ENCODE results near the gene MMP25. TPM values are rescaled to one million over a fixed set of nuclear protein-coding genes. Genes with fewer than 3 reads are reported as not detected.
"Not testable (repeated sequence)": the region's sequence is repeated elsewhere in the genome, so short reads cannot be mapped to it uniquely, and the experiment has no call there.

The MMP25 gene
- total RNA-seq, 1 experiment from 2014 or later: 0.03 TPM

DNA sequence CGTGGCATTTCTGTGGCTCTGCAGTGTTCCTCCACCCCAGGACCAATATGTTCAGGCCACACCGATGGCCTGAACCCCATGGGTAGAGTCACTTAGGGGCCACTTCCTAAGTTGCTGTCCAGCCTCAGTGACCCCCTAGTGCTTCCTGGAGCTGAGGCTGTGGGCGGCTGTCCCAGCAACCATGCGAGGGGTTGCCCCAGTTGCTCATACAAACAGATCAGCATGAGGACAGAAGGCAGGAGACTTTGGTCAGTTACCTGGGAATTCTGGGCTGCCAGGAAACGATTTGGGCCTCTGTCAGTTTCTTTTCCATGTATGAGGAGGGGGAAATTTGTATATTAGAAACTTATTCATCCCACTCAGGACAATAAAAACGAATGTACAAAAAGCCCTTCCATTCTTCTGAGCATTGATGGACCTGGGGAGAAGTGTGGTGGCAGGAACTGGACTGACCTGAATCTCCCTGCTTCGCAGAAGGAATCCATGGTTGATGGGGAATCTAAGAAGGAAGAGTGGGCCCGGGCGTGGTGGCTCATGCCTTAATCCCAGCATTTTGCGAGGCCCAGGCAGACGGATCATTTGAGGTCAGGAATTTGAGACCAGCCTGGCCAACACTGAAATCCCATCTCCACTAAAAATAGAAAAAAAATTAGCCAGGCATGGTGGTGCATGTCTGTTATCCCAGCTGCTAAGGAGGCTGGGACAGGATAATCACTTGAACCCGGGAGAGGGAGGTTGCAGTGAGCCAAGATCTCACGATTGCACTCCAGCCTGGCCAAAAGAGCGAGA lies 14.2 kb downstream of the MMP25 start:
- in situ Hi-C loops (cut with HindIII; ENCODE audit: low pct_unique_long_range_greater_than_20kb, low sequenced_read_pairs): no loop called here
- DNase-seq (ENCODE audit: low read depth, low spot score): no peak

DNA sequence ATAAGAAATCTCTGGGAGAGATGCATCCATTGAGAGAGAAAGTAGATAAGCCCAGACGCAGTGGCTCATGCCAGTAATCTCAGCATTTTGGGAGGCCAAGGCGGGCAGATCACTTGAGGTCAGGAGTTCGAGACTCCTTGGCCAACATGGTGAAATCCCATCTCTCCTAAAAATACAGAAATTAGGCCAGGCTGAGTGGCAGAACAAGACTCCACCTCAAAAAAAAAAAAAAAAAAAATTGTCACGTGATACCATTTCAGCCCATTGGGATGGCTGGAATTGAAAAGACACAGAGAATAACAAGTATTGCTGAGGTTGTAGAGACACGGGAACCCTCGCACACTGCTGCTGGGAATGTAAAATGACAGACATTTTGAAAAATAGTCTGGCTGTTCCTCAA lies 16.2 kb downstream of the MMP25 start:
- in situ Hi-C loops (cut with HindIII; ENCODE audit: low pct_unique_long_range_greater_than_20kb, low sequenced_read_pairs): no loop called here
- DNase-seq (ENCODE audit: low read depth, low spot score): no peak

DNA sequence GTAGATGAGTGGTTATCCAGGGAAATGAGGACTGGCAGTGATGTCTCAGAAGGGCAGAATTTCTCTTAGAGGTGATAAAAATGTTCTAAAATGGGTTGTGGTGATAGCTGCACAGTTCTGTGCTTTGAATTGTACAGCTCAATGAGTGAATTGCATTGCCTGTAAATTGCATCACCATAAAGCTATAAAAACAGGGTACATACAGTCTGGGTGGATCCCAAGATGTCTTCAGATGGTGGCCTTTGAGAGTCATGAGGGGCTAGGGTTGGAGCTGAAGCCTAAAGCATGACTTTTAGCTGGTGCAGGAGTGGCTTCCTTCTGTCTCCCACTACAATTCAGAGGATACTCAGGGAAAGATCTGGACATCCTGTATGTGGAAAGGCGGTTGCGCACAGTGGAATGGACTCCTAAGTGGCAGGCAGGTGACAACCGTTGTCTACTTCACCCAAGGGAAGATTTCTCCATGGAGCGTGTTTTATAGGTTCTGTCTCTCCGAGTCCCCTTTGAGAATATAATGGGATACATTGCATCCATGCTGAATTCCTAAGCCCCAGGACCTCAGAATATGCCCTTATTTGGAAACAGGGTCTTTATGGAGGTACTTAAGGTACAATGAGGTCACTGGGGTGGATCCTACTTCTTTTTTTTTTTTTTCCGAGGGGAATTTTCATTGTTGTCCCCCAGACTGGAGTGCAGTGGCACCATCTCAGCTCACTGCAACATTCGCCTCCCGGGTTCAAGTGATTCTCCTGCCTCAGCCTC lies 17.4 kb downstream of the MMP25 start:
- in situ Hi-C loops (cut with HindIII; ENCODE audit: low pct_unique_long_range_greater_than_20kb, low sequenced_read_pairs): no loop called here
- DNase-seq (ENCODE audit: low read depth, low spot score): no peak

DNA sequence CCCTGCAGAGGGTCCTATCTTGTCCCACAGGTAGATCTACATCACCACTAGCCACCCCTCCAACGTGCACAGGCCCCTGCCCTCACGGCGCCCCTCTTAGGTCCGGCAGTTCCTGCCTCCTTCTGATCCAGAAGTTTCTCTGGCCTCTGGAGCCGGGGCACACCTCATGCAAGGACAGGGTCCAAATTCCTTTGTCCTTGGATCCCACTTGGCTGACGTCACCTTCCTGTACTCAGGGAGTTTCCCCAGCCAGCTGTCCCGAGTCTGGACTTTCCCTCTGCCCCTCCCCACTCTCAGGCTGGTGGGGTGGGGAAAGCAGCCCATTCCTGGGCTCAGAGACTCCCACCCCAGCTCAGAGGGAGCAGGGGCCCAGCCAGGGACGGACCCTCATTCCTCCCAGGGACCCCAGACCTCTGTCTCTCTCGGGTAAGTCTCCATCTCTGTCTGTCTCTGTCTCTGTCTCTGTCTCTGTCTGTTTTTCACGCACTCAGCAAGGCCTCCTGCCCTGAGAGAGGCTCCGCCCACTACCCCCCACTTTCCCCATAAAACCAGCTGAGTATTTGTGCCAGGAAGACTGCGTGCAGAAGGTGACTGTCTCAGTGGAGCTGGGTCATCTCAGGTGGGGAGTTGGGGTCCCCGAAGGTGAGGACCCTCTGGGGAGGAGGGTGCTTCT lies 18.8 kb downstream of the MMP25 start, which contains the start of gene IL32:
Gene IL32, plus strand, starts transcription at position 572 of the 673 bp plus-strand sequence. CDS start 172 bp downstream, outside the sequence.
- no peak for DNase-seq (ENCODE audit: low read depth, low spot score)
- in situ Hi-C loops (cut with HindIII; ENCODE audit: low pct_unique_long_range_greater_than_20kb, low sequenced_read_pairs): no loop called here

DNA sequence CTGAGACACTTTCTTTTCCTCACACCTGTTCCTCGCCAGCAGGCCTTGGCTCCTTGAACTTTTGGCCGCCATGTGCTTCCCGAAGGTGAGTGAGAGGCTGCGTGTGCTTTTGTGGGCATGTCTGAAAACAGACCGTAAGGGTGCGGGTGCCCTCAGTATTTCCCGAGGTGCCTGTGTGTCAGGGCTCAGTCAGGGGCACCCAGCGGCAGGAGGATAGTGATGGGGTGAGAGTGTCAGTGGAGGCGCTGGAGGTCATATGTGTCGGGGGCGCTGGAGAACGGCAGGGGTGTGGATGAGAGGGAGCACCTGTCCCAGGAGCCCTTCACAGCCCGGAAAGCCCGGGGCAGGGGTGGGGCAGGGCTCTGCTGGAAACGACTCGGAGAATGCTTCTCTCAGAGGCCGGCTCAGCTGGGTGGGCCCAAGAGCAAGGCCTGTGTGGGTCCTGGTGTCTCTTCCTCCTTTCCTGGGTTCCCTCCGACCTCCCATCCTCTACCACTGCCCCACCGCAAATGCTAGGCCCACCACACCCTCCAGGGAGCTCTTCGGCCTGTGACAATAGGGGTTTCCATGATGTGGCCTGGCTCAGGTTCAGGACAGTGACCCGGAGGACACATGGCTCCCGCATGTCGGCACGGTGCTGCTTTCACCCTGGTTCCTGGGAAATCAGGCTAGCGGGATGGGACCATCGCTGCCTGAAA lies 19.5 kb downstream of the MMP25 start:
- in situ Hi-C loops (cut with HindIII; ENCODE audit: low pct_unique_long_range_greater_than_20kb, low sequenced_read_pairs): no loop called here
- no peak for DNase-seq (ENCODE audit: low read depth, low spot score)

DNA sequence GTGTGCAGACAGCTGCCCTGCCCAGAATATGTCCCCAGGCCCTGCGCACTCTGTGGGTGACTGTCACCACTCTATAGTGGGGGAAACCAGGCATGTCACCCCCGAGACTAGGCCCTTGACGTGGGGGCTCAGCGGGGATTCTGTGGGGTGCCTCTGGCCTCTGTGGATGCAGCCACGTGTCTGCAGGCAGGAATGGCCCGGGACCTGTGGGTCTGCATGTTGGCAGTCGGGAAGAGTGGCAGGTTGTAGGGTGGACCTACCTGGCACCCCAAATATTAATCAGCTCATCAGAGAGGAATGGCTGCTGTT lies 20.0 kb downstream of the MMP25 start:
- in situ Hi-C loops (cut with HindIII; ENCODE audit: low pct_unique_long_range_greater_than_20kb, low sequenced_read_pairs): no loop called here
- no peak for DNase-seq (ENCODE audit: low read depth, low spot score)

DNA sequence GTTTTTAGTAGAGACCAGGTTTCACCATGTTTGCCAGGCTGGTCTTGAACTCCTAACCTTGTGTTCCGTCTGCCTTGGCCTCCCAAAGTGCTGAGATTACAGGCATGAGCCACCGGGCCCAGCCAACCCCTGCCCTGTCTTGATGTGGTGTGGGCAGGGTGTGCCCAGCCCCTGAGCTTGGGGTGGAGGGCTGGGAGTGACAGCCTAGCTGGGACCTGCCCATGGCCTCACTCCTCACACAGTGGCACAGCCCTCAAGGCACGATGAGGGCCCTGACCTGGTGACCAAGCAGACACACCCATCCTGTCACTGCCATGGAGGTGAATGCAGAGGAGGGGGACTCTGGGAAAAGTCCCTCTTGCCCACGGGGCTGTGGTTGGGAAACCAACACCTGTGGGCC lies 22.1 kb downstream of the MMP25 start:
- in situ Hi-C loops (cut with HindIII; ENCODE audit: low pct_unique_long_range_greater_than_20kb, low sequenced_read_pairs): no loop called here
- DNase-seq (ENCODE audit: low read depth, low spot score): no peak

DNA sequence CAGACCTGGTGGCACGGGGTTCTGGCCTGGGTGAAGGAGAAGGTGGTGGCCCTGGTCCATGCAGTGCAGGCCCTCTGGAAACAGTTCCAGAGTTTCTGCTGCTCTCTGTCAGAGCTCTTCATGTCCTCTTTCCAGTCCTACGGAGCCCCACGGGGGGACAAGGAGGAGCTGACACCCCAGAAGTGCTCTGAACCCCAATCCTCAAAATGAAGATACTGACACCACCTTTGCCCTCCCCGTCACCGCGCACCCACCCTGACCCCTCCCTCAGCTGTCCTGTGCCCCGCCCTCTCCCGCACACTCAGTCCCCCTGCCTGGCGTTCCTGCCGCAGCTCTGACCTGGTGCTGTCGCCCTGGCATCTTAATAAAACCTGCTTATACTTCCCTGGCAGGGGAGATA lies 22.8 kb downstream of the MMP25 start:
- in situ Hi-C loops (cut with HindIII; ENCODE audit: low pct_unique_long_range_greater_than_20kb, low sequenced_read_pairs); DNase-seq (ENCODE audit: low read depth, low spot score): not testable (repeated sequence)

DNA sequence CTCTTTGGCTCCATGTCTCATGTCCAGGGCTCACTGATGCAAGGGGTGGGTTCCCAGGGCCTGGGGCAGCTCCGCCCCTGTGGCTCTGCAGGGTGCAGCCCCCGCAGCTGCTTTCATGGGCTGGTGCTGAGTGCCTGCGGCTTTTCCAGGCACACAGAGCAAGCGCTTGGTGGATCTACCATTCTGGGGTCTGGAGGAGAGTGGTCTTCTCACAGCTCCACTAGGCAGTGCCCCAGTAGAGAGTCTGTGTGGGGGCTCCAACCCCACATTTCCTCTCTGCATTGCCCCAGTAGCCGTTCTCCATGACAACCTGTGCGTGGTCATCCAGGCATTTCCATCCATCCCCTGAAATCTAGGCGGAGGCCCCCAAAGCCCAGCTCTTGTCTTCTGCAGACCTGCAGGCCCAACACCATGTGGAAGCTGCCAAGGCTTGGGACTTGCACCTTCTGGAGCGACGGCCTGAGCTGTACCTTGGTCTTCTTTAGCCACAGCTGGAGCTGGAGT lies 24.3 kb downstream of the MMP25 start:
- in situ Hi-C loops (cut with HindIII; ENCODE audit: low pct_unique_long_range_greater_than_20kb, low sequenced_read_pairs): no loop called here
- no peak for DNase-seq (ENCODE audit: low read depth, low spot score)

DNA sequence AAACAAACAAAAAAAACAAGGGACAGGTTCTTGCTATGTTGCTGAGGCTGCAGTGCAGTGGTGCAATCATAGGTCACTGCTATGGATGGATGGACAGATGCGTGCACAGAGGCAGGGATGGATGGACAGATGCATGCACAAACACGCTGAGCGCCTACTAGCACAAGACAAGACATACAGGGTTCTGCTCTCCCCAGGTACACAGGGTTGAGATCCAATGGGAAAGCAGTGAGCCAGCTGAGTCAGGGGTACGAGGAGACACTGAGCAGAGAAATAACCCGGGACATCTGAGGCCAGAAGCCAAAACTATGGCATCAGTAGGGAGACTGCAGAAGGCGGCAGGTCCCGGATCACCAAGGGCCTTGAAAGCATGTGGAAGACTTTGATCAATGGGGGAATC lies 25.3 kb downstream of the MMP25 start:
- in situ Hi-C loops (cut with HindIII; ENCODE audit: low pct_unique_long_range_greater_than_20kb, low sequenced_read_pairs): no loop called here

DNA sequence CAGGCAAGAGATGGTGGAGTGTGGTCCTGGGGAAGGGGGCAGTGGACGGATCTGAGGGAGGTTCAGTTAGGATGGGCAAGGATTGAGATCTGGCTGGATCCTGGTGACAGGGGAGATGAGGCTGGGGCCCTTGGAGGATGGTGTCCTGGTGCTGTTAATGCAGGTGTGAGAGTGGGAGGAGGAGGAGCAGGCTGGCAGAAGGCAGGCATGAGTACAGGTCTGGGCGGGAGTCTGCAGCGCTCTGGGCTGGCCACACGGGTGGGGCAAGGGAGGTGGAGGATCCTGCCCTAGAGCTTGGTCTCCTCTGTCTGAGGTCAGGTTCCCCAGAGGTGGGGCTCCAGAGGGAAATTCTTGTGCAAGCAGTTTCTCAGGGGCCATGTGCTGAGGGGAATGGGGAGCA lies 25.8 kb downstream of the MMP25 start:
- DNase-seq (ENCODE audit: low read depth, low spot score); in situ Hi-C loops (cut with HindIII; ENCODE audit: low pct_unique_long_range_greater_than_20kb, low sequenced_read_pairs): not testable (repeated sequence)

More for the DNA sequence above, 25.3 kb downstream of the MMP25 start:
- no peak for DNase-seq (ENCODE audit: low read depth, low spot score)

DNA sequence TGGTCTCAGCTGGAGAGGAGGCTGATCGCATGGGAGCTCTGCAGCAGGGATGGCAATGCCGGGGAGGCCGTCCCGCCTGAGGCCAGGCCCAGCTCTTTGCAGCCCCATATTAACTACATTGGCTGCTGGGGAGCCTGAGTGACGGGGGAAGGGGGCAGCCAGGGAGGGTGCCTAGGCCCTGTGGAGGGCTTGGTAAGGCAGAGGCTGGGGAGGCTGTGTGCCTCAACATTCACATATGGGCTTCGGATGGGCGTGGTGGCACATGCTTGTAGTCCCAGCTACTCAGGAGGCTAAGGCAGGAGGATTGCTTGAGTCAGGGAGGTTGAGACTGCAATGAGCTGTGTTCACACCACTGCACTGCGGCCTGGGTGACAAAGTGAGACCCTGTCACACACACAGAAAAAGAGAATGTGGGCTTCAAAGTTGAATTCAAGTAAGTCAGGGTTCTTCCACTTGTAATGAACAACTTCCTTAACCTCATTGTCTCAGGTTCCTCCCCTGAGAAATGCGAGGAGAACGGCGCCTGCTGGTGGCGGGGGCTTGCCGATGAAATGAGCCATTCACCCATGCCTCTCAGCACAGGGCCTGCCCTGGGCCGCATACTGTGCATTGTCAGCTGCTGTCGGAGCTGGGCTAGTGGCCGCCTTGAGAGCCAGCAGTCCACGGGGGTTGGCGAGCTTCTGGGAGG lies 26.4 kb downstream of the MMP25 start:
- peak; percentile 33 for DNase-seq (ENCODE audit: low read depth, low spot score)
- in situ Hi-C loops (cut with HindIII; ENCODE audit: low pct_unique_long_range_greater_than_20kb, low sequenced_read_pairs): not testable (repeated sequence)

DNA sequence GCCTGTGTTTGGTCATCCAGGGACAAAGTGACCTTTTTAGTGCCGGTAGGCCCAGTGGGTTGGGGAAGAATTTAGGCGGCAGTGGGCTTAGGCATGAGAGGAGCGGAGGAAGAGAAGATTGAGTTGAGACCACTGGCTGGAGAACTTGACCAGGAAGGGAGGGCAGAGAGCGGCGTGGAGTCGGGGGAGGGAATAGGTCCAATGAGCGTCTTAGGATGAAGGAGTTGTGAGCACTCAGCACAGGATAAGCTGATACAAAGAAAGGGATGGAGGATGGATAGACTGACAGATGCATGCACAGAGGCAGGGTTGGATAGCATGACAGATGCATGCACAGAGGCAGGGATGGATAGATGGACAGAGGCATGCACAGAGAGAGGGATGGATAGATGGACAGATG lies 27.1 kb downstream of the MMP25 start:
- no peak for DNase-seq (ENCODE audit: low read depth, low spot score)
- in situ Hi-C loops (cut with HindIII; ENCODE audit: low pct_unique_long_range_greater_than_20kb, low sequenced_read_pairs): no loop called here

DNA sequence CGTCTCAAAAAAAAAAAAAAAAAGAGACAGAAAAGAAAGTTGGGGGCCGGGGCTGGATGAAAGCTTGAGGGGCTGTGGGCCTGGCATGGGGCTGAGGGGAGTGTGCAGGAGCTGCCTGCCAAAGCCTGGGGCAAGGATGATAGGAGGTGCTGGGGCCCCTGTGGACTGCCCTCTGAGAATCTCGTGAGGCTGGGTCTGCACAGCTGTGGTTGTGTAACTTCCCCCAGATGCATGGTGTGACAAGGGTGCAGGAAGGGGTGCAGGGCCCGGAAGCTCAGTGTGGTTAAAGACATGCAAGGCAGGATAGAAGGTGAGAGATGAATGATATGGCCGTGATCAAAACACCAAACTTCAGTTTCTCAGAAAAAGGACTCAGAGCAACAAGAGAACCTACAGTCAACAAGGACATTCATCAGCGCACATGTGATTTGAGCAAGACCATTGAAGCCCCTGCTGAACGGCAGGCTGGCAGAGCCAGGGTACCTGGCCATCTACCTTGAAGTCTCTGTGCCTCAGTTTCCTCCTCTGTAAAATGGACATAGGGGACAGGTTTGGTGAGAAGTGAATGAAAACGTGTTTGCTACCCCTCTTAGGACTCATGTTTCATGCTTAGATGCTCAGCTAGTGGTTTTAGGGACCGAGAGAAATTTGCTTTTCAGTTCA lies 28.6 kb downstream of the MMP25 start:
- no peak for DNase-seq (ENCODE audit: low read depth, low spot score)
- in situ Hi-C loops (cut with HindIII; ENCODE audit: low pct_unique_long_range_greater_than_20kb, low sequenced_read_pairs): no loop called here

DNA sequence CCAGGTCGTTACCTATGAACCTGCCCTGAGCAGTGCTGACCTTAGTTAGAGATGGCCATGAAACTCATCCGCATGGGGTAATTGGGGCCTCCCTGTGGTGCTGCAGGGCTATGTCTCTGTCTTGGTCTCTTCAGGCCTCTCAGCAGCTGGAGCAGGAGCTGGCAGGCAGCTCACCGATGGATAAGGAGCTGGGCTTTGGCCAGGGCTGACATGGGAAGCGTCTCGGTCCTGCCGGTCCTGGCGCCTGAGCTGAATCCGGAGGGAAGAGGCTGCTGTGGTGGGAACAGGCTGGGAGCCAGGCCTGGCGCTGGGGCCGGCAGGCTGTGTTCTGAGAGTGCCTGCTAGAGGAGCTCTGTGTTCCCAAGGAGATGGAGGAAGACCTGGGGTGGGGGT lies 29.2 kb downstream of the MMP25 start:
- DNase-seq (ENCODE audit: low read depth, low spot score): no peak
- in situ Hi-C loops (cut with HindIII; ENCODE audit: low pct_unique_long_range_greater_than_20kb, low sequenced_read_pairs): no loop called here

DNA sequence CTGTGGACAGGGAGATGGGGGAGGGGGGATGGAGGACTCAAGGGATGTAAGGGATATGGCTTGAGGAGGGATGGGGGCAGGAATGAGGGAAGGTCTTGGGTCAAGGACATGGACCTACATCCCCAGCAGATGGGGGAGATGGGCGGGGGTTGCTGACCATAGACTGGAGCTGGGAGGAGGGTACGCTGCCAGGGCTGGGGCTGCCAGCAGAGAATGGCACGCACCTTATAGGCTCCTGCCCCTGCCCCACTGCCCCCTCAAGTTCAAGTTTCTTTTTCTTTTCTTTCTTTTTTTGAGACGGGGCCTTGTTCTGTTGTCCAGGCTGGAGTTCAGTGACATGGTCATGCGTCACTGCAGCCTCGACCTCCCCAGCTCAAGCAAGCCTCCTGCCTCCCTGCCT lies 29.6 kb downstream of the MMP25 start:
- in situ Hi-C loops (cut with HindIII; ENCODE audit: low pct_unique_long_range_greater_than_20kb, low sequenced_read_pairs); DNase-seq (ENCODE audit: low read depth, low spot score): not testable (repeated sequence)

DNA sequence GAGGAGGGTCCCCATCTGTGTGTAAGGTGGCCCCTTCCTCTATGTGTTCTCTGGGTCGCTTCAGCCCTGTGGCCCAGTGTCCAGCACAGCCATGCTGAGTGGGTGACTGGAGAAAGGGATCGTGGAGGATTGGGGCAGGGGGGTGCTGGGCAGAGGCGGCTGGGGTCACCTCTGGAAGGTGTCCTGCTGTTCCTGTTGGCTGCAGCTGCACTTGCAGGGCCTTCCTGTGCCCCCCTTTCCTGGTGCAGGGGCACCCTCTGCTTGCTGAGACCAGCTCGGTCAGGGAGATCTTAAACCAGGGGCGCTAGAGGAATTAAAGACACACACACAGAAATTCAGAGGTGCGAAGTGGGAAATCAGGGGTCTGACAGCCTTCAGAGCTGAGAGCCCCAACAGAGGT lies 30.2 kb downstream of the MMP25 start:
- no peak for DNase-seq (ENCODE audit: low read depth, low spot score)
- in situ Hi-C loops (cut with HindIII; ENCODE audit: low pct_unique_long_range_greater_than_20kb, low sequenced_read_pairs): no loop called here

All from SK-MEL-5 (cell line).